NCI-H510A treated with DMSO at 0.1 percent for 48 hours (cell line): ENCODE measurements around the gene TCN2.
"Not testable (repeated sequence)": the region's sequence is repeated elsewhere in the genome, so short reads cannot be mapped to it uniquely, and the experiment has no call there.

Source experiments
- DNase-seq: peaks from one replicate; lab custom pipeline; 2025; lab: John Stamatoyannopoulos, UW

TCN2 gene

DNA sequence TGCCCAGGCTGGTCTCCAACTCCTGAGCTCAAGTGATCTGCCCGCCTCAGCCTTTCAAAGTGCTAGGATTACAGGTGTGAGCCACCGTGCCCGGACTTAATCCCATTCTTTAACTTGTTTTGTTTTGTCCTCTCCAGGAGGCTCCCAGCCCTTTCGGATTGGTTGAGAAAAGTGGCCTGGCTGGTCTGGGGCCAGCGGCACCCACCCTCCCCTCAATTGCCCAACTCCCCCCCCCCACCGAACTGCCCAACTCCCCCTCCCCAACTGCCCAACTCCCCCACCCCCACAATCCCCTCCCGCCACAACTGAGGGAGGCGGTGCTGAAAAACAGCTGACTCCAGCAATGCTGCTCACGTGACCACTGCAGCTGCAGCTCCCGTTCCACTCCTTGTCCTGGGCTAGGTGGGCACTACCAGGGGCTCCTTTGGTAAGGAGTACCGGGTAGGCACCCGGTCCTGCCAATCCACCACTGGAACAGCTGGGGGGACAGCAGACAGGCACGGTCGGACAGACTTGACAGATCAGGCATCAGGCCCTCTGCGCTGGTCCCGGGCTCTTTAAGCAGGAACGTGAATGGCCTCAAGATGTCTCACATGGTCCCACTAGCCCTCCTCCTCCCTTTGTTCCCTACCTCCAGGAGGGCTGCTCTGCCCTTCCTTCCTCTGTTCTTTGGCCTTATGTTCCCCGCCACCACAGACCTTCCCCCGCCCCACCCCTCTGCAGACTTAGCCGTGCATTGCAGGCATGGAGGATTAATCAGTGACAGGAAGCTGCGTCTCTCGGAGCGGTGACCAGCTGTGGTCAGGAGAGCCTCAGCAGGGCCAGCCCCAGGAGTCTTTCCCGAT is at the start of gene TCN2:
TSS of gene TCN2 (plus strand) at position 720 of the 845 bp plus-strand sequence. CDS start 158 bp downstream, outside the sequence.
- peak; percentile 44 for DNase-seq

GRCh38 chr22:30557243-30557642 is 49.7 kb upstream of the TCN2 start:
- DNase-seq, result no peak

- no peak for DNase-seq
These were observed 47.1 kb upstream of the TCN2 start for GRCh38 chr22:30559889-30560288.

- not testable (repeated sequence) for DNase-seq
These were observed 46.3 kb upstream of the TCN2 start for GRCh38 chr22:30560643-30561202.

GRCh38 chr22:30561402-30562189 is 45.4 kb upstream of the TCN2 start:
- DNase-seq, result no peak

DNA sequence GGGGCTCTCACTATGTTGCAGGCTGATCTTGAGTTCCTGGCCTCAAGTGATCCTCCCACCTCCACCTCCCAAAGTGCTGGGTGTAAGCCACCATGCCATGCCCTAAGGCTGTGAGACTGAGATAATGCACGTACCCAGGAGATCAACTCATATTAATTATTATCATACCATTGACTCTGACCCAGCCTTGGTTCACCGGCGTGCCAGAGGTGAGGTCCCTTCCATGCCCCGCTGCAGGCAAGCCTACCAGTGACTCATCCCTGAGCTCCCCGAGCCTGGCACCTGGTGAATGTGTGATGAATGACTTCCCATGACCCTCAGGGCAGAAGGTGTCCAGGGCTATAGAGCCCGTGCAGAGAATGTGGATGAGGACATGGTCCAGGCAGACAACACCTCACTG is 44.6 kb upstream of the TCN2 start:
- DNase-seq, result no peak

- no peak for DNase-seq
These were observed 42.8 kb upstream of the TCN2 start for GRCh38 chr22:30564045-30564760.

- DNase-seq, result no peak
These were observed 42.2 kb upstream of the TCN2 start for GRCh38 chr22:30564761-30565119.

DNA sequence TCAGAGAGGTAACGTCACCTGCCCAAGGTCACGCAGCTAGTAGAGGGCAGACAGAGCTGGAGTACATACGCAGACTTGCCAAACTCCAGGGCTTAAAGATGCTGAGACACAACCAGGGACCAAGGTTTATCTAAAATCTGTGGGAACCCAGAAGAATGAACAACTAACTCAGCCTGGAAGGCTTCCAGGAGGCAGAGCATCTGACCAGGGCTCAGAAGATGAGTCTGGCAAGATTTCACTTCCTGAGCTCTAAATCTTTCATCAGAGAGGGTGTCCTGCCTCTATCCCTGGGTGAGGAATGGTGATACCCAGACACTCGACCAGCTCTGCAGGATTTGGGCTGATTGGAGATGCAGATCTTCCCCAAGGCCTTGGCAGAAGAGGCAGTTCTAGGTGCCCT is 41.6 kb upstream of the TCN2 start:
- no peak for DNase-seq

- no peak for DNase-seq
These were observed 40.8 kb upstream of the TCN2 start for GRCh38 chr22:30566125-30566524.

GRCh38 chr22:30567277-30567676 is 39.7 kb upstream of the TCN2 start:
- not testable (repeated sequence) for DNase-seq

GRCh38 chr22:30568137-30568805 is 38.7 kb upstream of the TCN2 start:
- no peak for DNase-seq

DNA sequence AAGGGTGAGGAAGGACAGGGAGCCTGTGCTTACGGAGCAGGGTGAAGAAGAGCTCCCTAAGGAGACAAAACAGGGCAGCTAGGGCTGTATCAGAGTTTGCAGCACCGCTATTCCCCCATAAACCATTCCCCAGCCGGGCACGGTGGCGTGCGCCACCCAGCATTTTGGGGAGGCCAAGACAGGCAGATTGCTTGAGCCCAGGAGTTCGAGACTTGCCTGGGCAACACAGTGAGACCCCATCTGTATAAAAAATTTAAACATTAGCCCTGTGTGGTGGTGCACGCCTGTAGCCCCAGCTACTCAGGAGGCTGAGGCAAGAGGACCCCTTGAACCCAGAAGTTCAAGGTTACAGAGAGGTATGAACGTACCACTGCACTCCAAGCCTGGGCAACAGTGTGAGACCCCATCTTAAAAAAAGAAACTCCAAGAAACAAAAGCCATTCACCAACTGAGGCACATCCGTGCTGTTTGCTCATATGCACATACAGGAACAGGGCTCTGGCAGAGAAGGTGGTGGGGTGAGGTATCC is 37.2 kb upstream of the TCN2 start:
- no peak for DNase-seq

DNA sequence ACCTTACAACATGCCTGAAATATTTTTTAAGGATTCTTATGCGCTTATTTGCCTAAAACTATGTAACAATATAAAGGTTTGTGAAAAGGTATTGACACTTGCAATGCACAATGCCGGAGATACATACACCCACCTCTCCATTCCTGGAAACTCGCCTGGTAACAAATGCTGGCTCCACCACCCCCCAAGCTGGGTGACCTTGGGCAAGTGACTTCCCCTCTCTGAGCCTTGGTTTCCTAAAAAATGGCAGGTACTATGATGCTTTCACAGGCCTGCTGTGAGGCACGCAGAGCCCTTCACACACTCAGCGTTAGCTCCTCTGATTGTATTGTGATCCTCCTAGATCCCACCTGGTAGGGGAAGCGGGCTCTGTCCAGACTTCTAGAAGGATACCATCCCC is 34.8 kb upstream of the TCN2 start:
- DNase-seq, result no peak

GRCh38 chr22:30572840-30573593 is 34.0 kb upstream of the TCN2 start:
- DNase-seq, result no peak

DNA sequence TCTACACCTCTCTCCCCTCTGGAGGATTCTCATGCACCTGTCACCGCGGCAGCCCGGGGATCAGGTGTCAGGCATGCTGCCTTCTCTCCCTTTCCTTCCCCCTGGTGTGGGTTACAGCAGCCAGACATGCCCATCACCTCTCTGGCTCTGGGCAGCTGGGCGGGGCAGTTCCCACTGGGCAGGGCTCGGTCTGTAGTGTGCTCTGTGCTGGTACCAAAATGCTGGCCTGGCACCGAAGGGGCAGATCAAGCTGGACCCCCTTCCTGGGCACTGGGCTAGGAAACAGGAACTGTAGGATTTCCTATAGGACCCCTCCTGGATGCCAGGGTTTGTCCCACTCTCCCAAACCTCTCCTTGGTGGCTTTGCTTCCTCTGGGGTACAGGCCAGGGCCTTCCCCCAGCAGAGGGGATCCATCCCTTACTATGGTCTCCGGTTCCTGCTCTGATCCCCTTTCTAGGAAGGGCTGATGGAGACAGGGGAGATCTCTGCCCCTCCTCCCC is 33.3 kb upstream of the TCN2 start:
- DNase-seq, result peak; percentile 68

DNA sequence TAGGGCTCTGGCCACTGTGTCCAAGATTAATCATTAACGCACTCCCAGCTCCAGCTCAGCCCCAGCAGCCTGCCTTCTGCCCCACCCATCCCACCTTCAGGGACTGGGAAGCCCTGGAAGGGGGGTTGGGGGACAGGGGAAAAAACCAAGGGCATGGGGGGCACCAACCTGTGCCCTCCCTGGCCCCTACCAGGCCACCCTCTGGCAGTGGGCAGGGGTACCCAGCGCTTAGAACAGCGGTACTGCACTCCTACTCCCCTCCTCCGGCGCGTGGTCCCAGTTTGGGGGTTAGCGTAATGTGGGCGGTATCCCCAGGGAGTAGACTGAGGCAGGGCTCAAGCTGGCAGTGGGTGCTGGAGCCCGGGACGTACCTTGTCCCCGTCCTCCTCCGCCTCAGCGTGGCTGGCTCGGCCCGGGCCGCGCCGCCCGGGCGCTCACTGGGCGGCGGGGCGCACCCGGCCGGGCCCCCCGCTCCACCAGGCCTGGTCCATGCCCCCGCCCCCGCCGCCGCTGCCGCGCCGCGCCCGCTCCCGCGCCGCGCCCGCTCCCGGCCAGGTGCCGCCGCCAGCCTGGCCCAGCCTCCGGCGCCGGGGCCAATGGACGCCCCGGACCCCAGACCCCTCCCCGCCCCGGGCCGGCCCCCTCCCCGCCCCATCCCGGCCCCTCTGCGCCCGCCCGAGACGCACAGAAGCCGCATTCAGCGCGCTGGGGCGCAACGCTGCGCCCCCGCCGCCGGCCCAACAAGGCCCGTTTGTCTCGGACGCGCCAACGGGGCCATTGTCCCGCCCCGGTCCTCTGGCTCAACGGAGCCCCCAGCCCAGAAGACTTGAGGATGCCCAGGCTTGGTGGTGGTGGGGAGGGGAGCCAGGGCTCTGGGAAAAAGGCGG is 32.6 kb upstream of the TCN2 start, which contains the start of gene GAL3ST1:
TSS of gene GAL3ST1 (minus strand) at position 571 of the 887 bp plus-strand sequence. CDS start 17,273 bp downstream, outside the sequence.
- DNase-seq, result no peak

GRCh38 chr22:30574997-30575671 is 31.8 kb upstream of the TCN2 start:
- no peak for DNase-seq

- no peak for DNase-seq
These were observed 31.1 kb upstream of the TCN2 start for GRCh38 chr22:30575859-30576258.
